Trophoblast cell (in vitro differentiated cells and primary cell): ENCODE results near the gene DIAPH2.

Experiments
- DNase-seq, 2 donors: peaks; one replicate each; pipeline ENCODE4 v3.0.0-alpha.2; 2016
- H2AFZ ChIP-seq: 2 replicates; pipeline ENCODE4 v1.6.1; 2013; ENCODE audit warnings: low read length, moderate library complexity, mild to moderate bottlenecking; ENCODE audit not compliant: insufficient read depth, poor library complexity
- H2AK5ac ChIP-seq: 2 replicates; pipeline ENCODE4 v1.6.1; 2013; ENCODE audit warnings: mild to moderate bottlenecking, low read length
- H2BK120ac ChIP-seq: 2 replicates; pipeline ENCODE4 v1.6.1; 2013; ENCODE audit warnings: low read length, mild to moderate bottlenecking, moderate library complexity; ENCODE audit not compliant: insufficient read depth, poor library complexity
- H2BK12ac ChIP-seq: 2 replicates; pipeline ENCODE4 v1.6.1; 2013; ENCODE audit warnings: mild to moderate bottlenecking, low read length, moderate library complexity
- H2BK5ac ChIP-seq: 2 replicates; pipeline ENCODE4 v1.6.1; 2013; ENCODE audit warnings: low read length, low read depth, moderate library complexity, mild to moderate bottlenecking; ENCODE audit not compliant: poor library complexity
- H3K14ac ChIP-seq: 2 replicates; pipeline ENCODE4 v1.6.1; 2013; ENCODE audit warnings: mild to moderate bottlenecking, low read length
- H3K18ac ChIP-seq: 2 replicates; pipeline ENCODE4 v1.6.1; 2013; ENCODE audit warnings: mild to moderate bottlenecking, low read length
- H3K23ac ChIP-seq: 2 replicates; pipeline ENCODE4 v1.6.1; 2013; ENCODE audit warnings: low read length
- H3K27ac ChIP-seq: 2 replicates; pipeline ENCODE4 v1.5.1; 2013; ENCODE audit warnings: low read depth, mild to moderate bottlenecking, inconsistent platforms, low read length, moderate library complexity
- H3K27me3 ChIP-seq: 2 replicates; pipeline ENCODE4 v1.6.1; 2013; ENCODE audit warnings: inconsistent platforms, mild to moderate bottlenecking, low read length, moderate library complexity; ENCODE audit not compliant: insufficient read depth
- H3K36me3 ChIP-seq, 2 experiments: 1 replicate in 1 of 2; 2 replicates in 1 of 2; pipeline ENCODE4 v1.6.1; 2013; ENCODE audit warnings: low read length in 2 of 2, mild to moderate bottlenecking in 2 of 2, moderate library complexity in 1 of 2; ENCODE audit not compliant: insufficient read depth in 2 of 2, control insufficient read depth in 1 of 2
- H3K4ac ChIP-seq: 2 replicates; pipeline ENCODE4 v1.6.1; 2013; ENCODE audit warnings: low read depth, mild to moderate bottlenecking, low read length, moderate library complexity
- H3K4me1 ChIP-seq, 2 experiments: 1 replicate in 1 of 2; 2 replicates in 1 of 2; pipeline ENCODE4 v1.6.1; 2013; ENCODE audit warnings: low read length in 2 of 2, mild to moderate bottlenecking in 2 of 2, moderate library complexity in 1 of 2; ENCODE audit not compliant: insufficient read depth in 2 of 2, control insufficient read depth in 1 of 2
- H3K4me2 ChIP-seq: 2 replicates; pipeline ENCODE4 v1.6.1; 2013; ENCODE audit warnings: inconsistent platforms, mild to moderate bottlenecking, low read length, moderate library complexity
- H3K4me3 ChIP-seq: 2 replicates; pipeline ENCODE4 v1.5.1; 2013; ENCODE audit warnings: mild to moderate bottlenecking, low read depth, low read length, inconsistent platforms
- H3K79me1 ChIP-seq: one replicate; pipeline ENCODE4 v1.6.1; 2013; ENCODE audit warnings: low read length
- H3K79me2 ChIP-seq: 2 replicates; pipeline ENCODE4 v1.6.1; 2013; ENCODE audit warnings: low read length, mild to moderate bottlenecking; ENCODE audit not compliant: control insufficient read depth, insufficient read depth, poor library complexity
- H3K9ac ChIP-seq: 2 replicates; pipeline ENCODE4 v1.6.1; 2013; ENCODE audit warnings: mild to moderate bottlenecking, low read length
- H3K9me3 ChIP-seq: 2 replicates; pipeline ENCODE4 v1.6.1; 2013; ENCODE audit warnings: low read depth, mild to moderate bottlenecking, control low read depth, inconsistent platforms, low read length; ENCODE audit not compliant: insufficient read depth
- H4K12ac ChIP-seq: 2 replicates; pipeline ENCODE4 v1.6.1; 2013; ENCODE audit warnings: low read depth, mild to moderate bottlenecking, low read length, moderate library complexity
- H4K8ac ChIP-seq: 2 replicates; pipeline ENCODE4 v1.6.1; 2013; ENCODE audit warnings: low read depth, mild to moderate bottlenecking, low read length, moderate library complexity
- H4K91ac ChIP-seq: one replicate; pipeline ENCODE4 v1.6.1; 2013; ENCODE audit warnings: low read depth, mild to moderate bottlenecking, low read length, moderate library complexity
- WGBS: extraction: QIAGEN DNeasy Blood & Tissue Kit; methylation state at CpG from one replicate; pipeline ENCODE4 v1.1.7; 2013; ENCODE audit warnings: missing lambda C conversion rate; ENCODE audit not compliant: insufficient read length, insufficient coverage; ENCODE audit errors: extremely low coverage; 5-methylcytosine and 5-hydroxymethylcytosine counted together

Gene DIAPH2

GRCh38 chrX:97471071-97471470 lies 786.4 kb downstream of the DIAPH2 start:
- Histone ChIP-seq H3K18ac (no peak overlapping the region), H2BK12ac (no peak overlapping the region), H4K12ac (no peak overlapping the region), H3K4ac (no peak overlapping the region), H2AK5ac (no peak overlapping the region), H3K4me3 (no peak overlapping the region), H4K91ac (no peak overlapping the region), H3K4me1 (no peaks in the 10 kb centered on the region), H3K79me1 (no peaks in the 10 kb centered on the region), H3K4me2 (no peak overlapping the region), H3K9me3 (no peaks in the 10 kb centered on the region), H2BK120ac (no peak overlapping the region), H3K23ac (no peak overlapping the region), H3K79me2 (no peaks in the 10 kb centered on the region), H3K9ac (no peak overlapping the region), H3K27ac (no peak overlapping the region), H3K14ac (no peak overlapping the region), H3K36me3 (no peaks in the 10 kb centered on the region), H2BK5ac (no peak overlapping the region), H2AFZ (no peak overlapping the region), H4K8ac (no peak overlapping the region), H3K27me3 (no peaks in the 10 kb centered on the region)
- WGBS, result no CpG with 5 or more reads among the region's 6 CpGs
- DNase-seq, result no peak

- Histone ChIP-seq H3K79me2 (no peaks in the 10 kb centered on the region), H3K4me2 (no peak overlapping the region), H3K4me3 (no peak overlapping the region), H3K27ac (no peak overlapping the region), H4K8ac (no peak overlapping the region), H2AK5ac (no peak overlapping the region), H3K18ac (no peak overlapping the region), H3K4me1 (no peaks in the 10 kb centered on the region), H3K4ac (no peak overlapping the region), H3K27me3 (no peaks in the 10 kb centered on the region), H3K9me3 (no peaks in the 10 kb centered on the region), H2BK5ac (no peak overlapping the region), H3K14ac (no peak overlapping the region), H3K79me1 (no peaks in the 10 kb centered on the region), H4K91ac (no peak overlapping the region), H4K12ac (no peak overlapping the region), H2BK12ac (no peak overlapping the region), H3K9ac (no peak overlapping the region), H2BK120ac (no peak overlapping the region), H3K23ac (no peak overlapping the region), H2AFZ (no peak overlapping the region), H3K36me3 (no peaks in the 10 kb centered on the region)
- no peak for DNase-seq
- no CpG with 5 or more reads among the region's 3 CpGs for WGBS
Measured at GRCh38 chrX:97474933-97475332, 790.3 kb downstream of the DIAPH2 start.

- no peak overlapping the region for H4K8ac ChIP-seq
- H3K4me1 ChIP-seq, result peaks cover 0 to 3% of the 10 kb centered on the region in 2 experiments
- H4K91ac ChIP-seq, result no peak overlapping the region
- H2AK5ac ChIP-seq, result no peak overlapping the region
- no peak overlapping the region for H2AFZ ChIP-seq
- no peak overlapping the region for H3K23ac ChIP-seq
- no peaks in the 10 kb centered on the region for H3K79me2 ChIP-seq
- no peak overlapping the region for H3K4me3 ChIP-seq
- H2BK12ac ChIP-seq, result no peak overlapping the region
- no peak overlapping the region for H3K18ac ChIP-seq
- no peak overlapping the region for H3K9ac ChIP-seq
- H3K27ac ChIP-seq, result peak overlapping the region; percentile 47
- no peaks in the 10 kb centered on the region for H3K9me3 ChIP-seq
- H3K27me3 ChIP-seq, result no peaks in the 10 kb centered on the region
- no peaks in the 10 kb centered on the region for H3K79me1 ChIP-seq
- no CpG with 5 or more reads among the region's 3 CpGs for WGBS
- no peak overlapping the region for H4K12ac ChIP-seq
- no peak overlapping the region for H2BK120ac ChIP-seq
- H3K14ac ChIP-seq, result no peak overlapping the region
- no peak overlapping the region for H2BK5ac ChIP-seq
- no peak overlapping the region for H3K4me2 ChIP-seq
- H3K4ac ChIP-seq, result no peak overlapping the region
- H3K36me3 ChIP-seq, result no peaks in the 10 kb centered on the region
- no peak for DNase-seq
Measured at GRCh38 chrX:97479106-97479890, 794.7 kb downstream of the DIAPH2 start.

GRCh38 chrX:97481228-97481627 lies 796.6 kb downstream of the DIAPH2 start:
- peak overlapping the region; percentile 47 for H3K27ac ChIP-seq
- DNase-seq, result peak; percentile 20 to 69
- H3K79me2 ChIP-seq, result no peaks in the 10 kb centered on the region
- peaks cover 0 to 3% of the 10 kb centered on the region in 2 experiments for H3K4me1 ChIP-seq
- no peaks in the 10 kb centered on the region for H3K36me3 ChIP-seq
- no peak overlapping the region for H4K91ac ChIP-seq
- H3K27me3 ChIP-seq, result no peaks in the 10 kb centered on the region
- H3K4me3 ChIP-seq, result no peak overlapping the region
- H4K8ac ChIP-seq, result no peak overlapping the region
- H4K12ac ChIP-seq, result no peak overlapping the region
- H3K79me1 ChIP-seq, result no peaks in the 10 kb centered on the region
- no peak overlapping the region for H2BK12ac ChIP-seq
- no peak overlapping the region for H3K4me2 ChIP-seq
- WGBS, result no CpG with 5 or more reads among the region's 2 CpGs
- no peaks in the 10 kb centered on the region for H3K9me3 ChIP-seq
- H3K9ac ChIP-seq, result no peak overlapping the region
- no peak overlapping the region for H3K23ac ChIP-seq
- H2BK5ac ChIP-seq, result no peak overlapping the region
- no peak overlapping the region for H2AK5ac ChIP-seq
- no peak overlapping the region for H2AFZ ChIP-seq
- no peak overlapping the region for H2BK120ac ChIP-seq
- no peak overlapping the region for H3K18ac ChIP-seq
- H3K14ac ChIP-seq, result no peak overlapping the region
- H3K4ac ChIP-seq, result no peak overlapping the region
